ENCODE results near the gene FILIP1L.

FILIP1L gene

DNA sequence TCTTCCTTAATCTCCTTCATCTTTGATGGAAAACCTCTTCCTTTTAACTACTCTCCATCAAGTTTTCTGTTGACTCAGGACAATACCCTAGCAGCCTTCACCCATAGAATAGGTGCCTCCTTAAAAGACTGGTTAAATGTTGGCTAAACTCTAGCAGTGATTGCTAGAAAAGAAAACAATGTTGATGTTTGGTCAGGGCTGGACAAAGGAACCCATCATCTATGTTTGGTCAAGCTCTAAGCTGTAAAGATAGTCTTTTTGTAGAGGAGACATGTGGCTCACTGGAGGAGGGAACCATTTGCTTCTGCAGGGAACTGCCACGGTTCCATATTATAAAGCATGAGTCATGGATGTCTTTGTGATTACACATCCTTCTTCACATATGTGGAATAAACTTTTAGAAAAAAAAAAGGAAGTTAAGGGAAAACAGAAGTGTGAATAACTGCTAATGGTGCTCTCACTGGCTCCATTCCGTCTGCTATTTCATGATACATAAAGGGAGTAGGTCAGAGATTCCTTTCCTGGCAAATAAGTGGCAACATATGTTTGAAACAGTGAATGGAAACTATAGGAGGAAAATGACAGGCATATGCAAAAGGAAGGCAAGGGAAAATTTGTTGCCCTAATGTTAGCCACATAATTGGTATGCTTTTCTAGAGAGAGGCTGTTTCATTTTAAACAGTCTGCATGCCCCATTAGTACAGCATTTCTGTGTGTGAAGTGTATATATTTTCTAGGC, 218.4 kb downstream of the FILIP1L start:
- H3K4me3 ChIP-seq (ENCODE audit: low read depth, low read length): no peak overlapping the region
- no peaks in the 10 kb centered on the region for H3K9me3 ChIP-seq (ENCODE audit: severe bottlenecking)
- TF ChIP-seq, protein P1, sequence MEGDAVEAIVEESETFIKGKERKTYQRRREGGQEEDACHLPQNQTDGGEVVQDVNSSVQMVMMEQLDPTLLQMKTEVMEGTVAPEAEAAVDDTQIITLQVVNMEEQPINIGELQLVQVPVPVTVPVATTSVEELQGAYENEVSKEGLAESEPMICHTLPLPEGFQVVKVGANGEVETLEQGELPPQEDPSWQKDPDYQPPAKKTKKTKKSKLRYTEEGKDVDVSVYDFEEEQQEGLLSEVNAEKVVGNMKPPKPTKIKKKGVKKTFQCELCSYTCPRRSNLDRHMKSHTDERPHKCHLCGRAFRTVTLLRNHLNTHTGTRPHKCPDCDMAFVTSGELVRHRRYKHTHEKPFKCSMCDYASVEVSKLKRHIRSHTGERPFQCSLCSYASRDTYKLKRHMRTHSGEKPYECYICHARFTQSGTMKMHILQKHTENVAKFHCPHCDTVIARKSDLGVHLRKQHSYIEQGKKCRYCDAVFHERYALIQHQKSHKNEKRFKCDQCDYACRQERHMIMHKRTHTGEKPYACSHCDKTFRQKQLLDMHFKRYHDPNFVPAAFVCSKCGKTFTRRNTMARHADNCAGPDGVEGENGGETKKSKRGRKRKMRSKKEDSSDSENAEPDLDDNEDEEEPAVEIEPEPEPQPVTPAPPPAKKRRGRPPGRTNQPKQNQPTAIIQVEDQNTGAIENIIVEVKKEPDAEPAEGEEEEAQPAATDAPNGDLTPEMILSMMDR (IDR thresholded peaks at IDR 0.05; ENCODE audit: low read depth, low read length): no peak
- no peak for DNase-seq
- no peaks in the 10 kb centered on the region for H3K36me3 ChIP-seq
- H3K27me3 ChIP-seq (ENCODE audit: insufficient read depth, low read depth, severe bottlenecking): no peaks in the 10 kb centered on the region
- no peak overlapping the region for H3K27ac ChIP-seq

DNA sequence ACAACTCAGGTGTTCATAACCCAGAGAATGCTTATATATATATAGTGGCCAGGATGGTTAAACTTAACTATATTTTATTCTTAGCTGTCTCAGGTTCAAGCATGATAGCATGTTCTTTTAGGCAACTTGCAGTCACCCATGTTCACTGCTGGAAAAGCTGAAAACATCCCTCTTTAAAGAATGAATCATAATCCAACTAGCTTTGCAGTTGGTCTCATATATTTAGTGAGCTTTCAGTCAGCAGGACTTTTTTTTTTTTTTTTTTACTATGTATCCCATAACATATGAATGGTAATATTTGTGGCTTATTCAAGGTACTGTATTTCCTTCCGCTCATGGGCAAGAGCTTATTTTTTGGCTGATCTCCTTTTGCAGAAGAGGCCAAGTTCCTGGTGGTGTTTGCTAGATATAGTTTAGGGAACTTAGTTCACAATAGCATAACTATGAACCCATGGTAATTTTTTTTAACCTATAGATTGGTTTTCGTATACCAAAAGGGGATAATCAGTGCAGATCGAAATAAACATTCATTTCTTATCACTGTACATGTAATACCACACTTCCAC, 219.1 kb downstream of the FILIP1L start:
- Histone ChIP-seq H3K4me3 (ENCODE audit: low read depth, low read length) (no peak overlapping the region), H3K27ac (no peak overlapping the region), H3K9me3 (ENCODE audit: severe bottlenecking) (no peaks in the 10 kb centered on the region), H3K27me3 (ENCODE audit: insufficient read depth, low read depth, severe bottlenecking) (no peaks in the 10 kb centered on the region), H3K36me3 (no peaks in the 10 kb centered on the region)
- DNase-seq: no peak
- TF ChIP-seq, protein P1 (IDR thresholded peaks at IDR 0.05; ENCODE audit: low read depth, low read length): no peak

- H3K27ac ChIP-seq: no peak overlapping the region
- no peak for DNase-seq
- TF ChIP-seq, protein P1 (IDR thresholded peaks at IDR 0.05; ENCODE audit: low read depth, low read length): no peak
- no peaks in the 10 kb centered on the region for H3K9me3 ChIP-seq (ENCODE audit: severe bottlenecking)
- no peaks in the 10 kb centered on the region for H3K27me3 ChIP-seq (ENCODE audit: insufficient read depth, low read depth, severe bottlenecking)
- H3K4me3 ChIP-seq (ENCODE audit: low read depth, low read length): no peak overlapping the region
- H3K36me3 ChIP-seq: no peaks in the 10 kb centered on the region
These were observed 222.0 kb downstream of the FILIP1L start for GRCh38 chr3:99892332-99892731.

GRCh38 chr3:99891610-99892285, 222.6 kb downstream of the FILIP1L start:
- no peak for DNase-seq
- H3K27me3 ChIP-seq (ENCODE audit: insufficient read depth, low read depth, severe bottlenecking): no peaks in the 10 kb centered on the region
- no peaks in the 10 kb centered on the region for H3K36me3 ChIP-seq
- TF ChIP-seq, protein P1 (IDR thresholded peaks at IDR 0.05; ENCODE audit: low read depth, low read length): no peak
- H3K4me3 ChIP-seq (ENCODE audit: low read depth, low read length): no peak overlapping the region
- H3K27ac ChIP-seq: no peak overlapping the region
- no peaks in the 10 kb centered on the region for H3K9me3 ChIP-seq (ENCODE audit: severe bottlenecking)

DNA sequence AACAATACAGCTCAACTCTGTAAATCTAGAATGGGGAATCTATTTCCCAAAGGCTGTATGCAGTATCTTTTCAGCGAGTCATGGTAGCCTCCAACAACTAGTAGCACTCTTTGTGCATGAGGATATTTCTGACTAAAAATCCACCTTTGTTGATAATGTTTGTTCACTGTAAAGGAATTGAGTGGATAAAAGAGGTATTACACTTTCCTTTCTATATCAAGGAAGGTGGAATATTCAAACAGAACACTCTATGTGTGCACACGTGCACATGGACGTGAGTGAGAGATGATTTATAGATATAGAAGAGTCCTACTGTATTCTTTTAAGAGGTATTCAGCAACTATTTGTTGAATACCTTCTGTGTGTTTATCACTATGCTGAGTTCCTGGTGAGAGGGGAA, 228.4 kb downstream of the FILIP1L start:
- Histone ChIP-seq H3K27ac (no peak overlapping the region), H3K4me3 (ENCODE audit: low read depth, low read length) (no peak overlapping the region), H3K36me3 (no peaks in the 10 kb centered on the region; the same call in 1 of the 2 replicates), H3K9me3 (ENCODE audit: severe bottlenecking) (no peaks in the 10 kb centered on the region), H3K27me3 (ENCODE audit: insufficient read depth, low read depth, severe bottlenecking) (no peaks in the 10 kb centered on the region)
- TF ChIP-seq, protein P1 (IDR thresholded peaks at IDR 0.05; ENCODE audit: low read depth, low read length): no peak
- DNase-seq: no peak
